RKO (cell line): ENCODE results near the gene FRMD8.
A peak's percentile ranks its signal among the peaks of the same experiment; 100 is the strongest.

ENCODE experiments used
- DNase-seq: peaks from one replicate; pipeline ENCODE4 v3.0.0-alpha.2; 2016; ENCODE audit warnings: low spot score

FRMD8 gene

DNA sequence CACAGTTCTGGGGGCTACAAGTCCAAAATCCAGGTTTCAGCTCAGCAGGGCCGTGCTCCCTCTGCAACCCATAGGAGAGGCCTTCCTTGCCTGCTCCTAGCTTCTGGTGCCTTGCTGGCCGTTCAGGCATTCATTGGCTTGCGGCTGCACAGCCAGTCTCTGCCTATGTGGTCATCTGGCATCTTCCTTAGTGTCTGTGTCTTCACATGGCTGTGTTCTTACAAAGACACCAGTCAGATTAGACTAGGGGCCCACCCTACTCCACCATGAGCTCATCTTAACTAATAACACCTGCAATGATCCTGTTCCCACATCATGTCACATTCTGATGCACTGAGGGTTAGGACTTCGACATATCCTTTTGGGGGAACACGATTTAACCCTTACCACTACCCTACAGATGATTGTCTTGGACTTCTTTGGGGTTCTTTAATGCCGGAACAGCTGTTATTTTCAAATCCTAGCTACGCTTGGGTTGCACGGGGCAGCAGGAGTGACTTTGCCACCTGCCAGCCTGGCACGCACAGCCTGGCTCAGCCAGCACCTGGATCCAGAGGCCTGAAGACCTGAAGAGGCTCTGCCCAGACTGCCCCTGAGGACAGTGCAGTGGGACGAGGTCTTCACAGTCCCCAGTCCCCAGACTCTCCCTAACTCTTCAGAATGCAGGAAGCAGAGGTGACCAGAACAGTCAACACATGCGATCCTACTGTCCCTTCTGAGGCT lies 28.5 kb downstream of the FRMD8 start:
- no peak for DNase-seq

DNA sequence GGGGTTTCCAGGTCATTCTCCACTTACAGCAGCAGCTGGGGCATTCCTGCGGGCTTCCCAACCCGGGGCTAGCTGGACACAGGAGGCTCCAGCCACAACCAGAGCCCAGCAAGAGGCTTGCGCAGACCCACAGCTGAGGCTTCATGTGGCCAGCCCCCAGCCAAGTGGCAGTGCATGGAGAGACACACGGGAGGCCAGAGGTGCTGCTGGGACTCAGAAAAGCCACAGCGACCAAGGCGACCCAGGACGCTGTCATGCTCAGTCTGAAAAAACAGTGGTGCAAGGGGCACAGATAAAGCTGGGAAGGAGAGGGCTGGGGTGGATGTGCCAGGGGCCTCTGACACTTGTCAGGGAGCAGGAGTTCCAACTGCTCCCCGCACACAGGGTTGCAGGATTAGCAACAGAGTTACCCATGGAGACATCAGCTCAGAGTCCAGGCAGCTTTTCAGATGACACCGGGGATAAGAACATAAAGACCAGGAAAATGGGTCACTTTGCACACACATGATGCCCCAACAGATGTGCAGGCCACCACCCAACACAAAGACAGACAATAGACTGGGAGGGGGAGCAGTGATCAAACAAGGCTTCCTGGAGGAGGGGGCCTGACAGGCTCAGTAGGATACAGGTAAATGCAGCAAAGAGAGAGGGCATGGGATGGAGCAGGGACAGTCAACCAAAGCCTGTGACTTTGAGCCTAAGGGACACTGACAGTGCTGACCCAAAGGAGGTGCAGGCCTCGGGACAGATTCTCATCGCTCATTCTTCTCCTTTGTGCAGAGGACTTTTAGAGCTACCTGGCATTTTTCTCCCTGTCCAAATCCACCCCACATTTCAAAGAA lies 29.3 kb downstream of the FRMD8 start:
- no peak for DNase-seq

DNA sequence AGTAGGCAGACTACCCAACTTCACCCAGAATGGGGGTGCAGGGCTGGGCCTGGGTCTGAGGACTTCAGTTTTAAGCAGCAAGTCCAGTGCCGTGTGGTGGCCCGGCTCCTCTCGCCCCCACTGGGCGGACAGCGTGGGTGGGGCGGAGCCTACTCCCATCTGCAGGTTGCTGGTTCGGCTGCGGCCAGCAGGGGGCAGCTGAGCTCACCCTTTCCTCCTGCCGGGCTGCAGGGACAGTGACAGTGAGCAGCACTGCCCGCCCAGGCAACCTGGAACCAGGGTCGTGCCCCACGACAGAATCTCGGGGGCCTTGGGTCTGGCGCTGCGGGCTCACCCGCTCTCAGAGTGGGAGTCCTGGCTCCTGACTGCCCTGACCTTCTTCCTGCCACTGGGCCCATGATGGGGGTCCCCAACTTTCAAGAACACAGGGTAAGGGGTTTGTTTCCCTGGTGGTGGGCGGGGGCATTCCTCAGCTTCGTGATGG lies 29.9 kb downstream of the FRMD8 start:
- DNase-seq = peak; percentile 82

DNA sequence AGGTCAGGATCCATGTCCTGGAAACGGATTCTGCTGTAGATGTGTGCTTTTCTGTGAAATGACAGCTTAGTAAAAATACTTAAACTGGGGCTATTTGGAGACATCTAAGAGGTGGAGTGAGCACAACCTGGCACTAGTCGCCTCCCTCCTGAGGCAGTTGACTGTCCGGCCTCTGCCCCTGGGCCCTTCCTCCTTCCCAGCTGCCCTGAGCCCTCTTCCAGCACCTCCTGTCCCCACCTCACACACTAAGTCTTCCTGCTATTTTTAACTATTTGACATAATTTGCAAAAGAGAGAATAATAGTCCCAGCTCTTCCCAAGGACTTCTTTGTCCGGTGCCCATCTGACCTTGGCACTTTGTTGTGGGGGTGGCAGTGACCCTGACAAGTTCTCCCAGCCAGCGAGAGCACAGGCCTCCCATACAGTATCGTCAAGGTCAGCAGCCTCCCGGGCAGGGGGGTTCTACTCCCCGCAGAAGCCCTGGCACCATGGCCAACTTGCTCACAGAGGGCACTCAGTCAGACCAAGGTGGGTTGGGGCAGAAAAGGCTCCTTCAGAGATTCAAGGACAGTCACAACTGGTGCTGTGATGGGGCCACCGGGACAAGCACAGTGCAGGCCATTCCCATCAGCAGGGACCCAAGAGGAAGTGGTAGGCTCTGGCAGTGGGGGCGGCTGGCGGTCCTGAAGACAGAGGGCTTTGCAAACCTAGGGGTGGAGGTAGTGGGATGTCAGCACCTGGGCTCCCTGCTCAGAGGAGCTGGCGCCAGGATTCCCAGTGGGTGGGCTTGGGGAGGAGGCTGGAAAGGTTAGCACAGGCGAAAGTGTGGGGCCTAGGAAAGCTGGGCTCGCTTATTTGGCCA lies 30.6 kb downstream of the FRMD8 start:
- no peak for DNase-seq

DNA sequence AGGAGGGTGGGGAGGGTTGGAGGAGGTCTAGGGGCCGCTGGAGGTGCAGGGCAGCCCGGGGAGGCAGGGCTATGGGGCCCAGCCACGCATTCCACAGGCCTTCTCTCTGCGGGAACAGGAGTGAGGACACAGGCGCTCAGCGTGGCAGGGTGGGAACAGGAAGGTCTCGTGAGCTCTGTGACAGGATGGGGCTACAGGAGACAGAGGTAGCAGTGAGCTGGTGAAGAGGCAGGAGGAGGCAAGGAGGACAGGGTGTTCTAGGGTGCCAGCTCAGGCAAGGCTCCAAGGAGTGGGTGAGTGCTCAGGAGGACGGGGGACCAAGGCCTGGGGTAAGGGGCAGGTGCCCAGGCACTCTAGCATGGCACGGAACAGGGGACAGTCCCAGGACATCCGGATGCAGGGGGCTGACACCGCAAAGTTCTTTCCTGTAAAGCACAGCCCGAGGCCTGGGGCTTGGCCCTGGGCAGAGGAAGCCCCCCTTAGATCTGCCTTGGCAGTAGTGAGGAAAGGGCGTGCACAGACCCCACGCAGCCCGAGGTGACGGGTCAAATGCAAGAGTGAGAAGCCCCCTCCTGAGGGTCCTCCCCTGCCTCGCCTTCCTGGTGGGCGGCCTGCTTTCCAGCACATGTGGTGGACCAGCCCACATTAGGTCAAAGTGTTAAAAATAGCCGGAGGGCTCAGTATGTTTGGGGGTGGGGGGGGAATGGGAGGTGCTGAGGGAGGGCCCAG lies 31.4 kb downstream of the FRMD8 start:
- no peak for DNase-seq

DNA sequence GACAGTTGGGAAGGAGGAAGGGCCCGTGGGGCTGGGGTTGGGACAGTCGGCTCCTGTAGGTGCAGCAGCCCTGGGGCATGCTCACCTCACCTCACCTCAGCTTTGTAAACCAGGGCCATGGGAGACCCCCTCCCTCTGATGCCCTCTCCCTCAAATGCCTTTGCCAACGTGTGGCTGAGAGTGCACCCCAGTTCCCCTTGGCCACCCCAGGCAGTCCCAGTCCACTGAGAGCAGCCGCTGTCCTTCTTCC lies 31.9 kb downstream of the FRMD8 start:
- no peak for DNase-seq

DNA sequence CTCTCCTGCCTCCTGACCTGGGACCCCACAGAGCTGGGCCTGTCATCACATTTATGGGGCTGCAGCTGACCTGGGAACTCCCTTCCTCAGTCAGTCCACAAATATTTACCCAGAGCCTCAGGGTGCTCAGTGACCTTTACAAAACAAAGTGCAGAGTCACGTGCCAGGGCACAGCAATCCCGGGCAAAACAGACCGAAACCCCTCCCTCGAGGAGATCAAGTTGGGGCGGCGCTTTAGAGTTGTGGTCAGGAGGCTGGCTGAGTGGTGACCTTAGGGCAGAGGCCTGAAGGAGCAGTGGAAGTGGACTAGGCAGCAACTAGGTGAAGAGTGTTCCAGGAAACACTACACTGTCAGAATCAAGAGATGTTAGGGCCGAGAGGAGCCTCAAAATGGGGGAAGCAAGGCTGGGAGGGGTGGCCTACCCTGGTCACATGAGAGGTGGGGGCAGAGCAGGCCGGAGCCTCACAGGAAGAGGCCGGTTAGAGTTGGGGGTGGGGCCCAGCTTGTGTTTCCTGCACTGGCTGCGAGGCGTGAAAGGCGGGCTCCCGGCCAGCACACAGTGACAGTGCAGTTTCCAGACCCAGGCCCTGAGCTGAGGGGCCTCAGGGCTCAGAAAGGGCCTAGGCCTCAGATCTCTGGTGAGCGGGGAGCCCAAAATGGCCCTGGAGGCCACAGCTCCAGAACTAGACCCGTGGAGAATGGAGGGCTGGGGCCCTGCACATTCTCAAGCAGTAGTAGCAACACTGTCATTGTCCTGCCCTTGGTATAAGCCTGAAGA lies 32.4 kb downstream of the FRMD8 start:
- peak; percentile 96 for DNase-seq

DNA sequence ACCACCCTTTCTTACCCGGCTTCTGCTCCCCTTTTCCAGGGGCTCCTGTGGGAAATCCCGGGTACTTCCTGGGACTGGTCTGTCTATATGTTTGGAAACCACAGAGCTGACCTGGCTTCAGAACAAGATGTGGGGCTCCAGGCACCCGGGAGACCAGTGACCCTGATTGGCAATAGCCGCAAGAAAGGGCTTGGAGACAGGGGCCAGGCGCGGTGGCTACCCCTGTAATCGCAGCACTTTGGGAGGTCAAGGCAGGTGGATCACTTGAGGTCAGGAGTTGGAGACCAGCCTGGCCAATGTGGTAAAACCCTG lies 33.0 kb downstream of the FRMD8 start:
- no peak for DNase-seq

DNA sequence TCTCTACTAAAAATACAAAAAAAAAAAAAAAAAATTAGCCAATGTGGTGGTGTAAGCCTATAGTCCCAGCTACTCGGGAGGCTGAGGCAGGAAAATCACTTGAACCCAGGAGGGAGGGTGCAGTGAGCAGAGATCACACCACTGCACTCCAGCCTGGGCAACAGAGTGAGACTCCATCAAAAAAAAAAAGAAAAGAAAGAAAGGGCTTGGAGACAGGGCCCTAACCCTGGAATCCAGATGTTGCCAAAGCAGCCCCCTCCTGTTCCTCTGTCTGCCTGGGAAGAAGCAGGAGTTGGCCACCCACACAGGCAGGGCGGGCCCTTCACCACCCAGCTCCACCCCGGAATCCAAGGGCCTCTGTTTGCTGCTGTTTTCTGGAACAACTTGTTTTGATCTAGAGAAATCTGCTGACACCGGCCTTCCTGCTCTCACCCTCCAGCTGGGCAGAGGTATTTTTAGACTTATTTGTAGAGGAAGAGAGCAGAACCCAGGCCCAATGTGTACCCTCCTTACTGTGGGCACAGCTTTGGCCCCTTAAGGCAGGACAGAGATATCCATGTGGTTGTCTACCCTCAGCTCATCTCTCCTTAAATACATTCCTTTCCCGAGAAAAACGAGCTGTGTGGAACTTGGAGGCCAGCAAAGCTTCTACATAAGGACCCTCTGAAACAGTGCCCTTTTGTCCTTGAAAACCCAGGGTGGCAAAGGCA lies 33.5 kb downstream of the FRMD8 start:
- peak; percentile 94 for DNase-seq

DNA sequence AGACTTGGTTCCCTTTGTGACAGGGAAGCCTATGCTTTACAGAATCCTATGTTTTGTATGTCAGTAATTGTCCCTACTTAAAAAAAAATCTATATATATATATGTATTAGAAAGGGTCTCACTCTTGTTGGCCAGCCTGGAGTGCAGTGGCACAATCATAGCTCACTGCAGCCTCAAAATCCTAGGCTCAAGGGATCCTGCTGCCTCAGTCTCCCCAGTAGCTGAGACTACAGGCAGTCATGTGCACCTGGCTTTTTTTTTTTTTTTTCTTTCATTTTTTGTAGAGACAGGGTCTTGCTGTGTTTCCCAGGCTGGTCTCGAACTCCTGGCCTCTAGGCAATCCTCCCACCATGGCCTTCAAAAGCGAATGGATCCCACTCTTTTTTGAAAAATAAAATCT lies 34.1 kb downstream of the FRMD8 start:
- DNase-seq = no peak

DNA sequence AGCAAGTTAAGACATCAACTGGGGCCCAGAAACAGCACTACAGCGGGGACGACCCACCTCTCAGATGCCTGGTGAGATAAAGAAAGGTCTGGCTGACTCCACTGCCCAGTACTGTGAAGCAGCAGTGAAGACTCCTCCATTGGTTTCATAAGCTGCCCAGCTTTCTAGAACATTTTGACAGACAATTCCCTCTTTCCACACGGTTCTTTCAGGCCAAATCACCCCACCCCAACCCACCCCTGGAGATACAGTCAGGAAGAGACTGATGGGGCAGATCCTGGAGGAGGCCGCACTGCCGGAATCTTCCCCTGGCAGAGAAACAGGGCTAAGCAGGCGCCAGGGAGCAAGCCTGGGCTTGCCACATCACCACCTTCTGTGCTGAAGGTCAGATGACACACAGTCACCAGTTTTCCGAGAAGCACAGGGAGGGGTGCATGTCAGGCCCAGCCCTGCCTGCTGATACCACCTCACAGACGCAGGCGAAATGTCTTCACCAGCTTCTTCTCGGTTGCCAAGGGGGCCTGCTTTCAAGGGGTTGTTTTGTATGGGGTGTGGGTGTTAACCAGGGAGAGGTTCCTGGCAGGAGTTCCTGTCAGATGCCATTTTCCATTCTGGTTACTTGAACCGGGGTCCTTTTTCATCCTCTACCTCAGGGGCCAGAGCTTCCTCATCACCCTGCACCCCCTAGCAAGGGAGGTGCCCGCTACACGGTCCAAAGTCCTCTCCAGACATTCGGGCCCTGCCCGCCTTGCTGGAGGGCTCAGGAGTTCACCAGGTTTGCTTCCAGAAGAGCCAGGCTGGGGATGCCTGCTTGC lies 34.7 kb downstream of the FRMD8 start:
- DNase-seq = peak; percentile 98

DNA sequence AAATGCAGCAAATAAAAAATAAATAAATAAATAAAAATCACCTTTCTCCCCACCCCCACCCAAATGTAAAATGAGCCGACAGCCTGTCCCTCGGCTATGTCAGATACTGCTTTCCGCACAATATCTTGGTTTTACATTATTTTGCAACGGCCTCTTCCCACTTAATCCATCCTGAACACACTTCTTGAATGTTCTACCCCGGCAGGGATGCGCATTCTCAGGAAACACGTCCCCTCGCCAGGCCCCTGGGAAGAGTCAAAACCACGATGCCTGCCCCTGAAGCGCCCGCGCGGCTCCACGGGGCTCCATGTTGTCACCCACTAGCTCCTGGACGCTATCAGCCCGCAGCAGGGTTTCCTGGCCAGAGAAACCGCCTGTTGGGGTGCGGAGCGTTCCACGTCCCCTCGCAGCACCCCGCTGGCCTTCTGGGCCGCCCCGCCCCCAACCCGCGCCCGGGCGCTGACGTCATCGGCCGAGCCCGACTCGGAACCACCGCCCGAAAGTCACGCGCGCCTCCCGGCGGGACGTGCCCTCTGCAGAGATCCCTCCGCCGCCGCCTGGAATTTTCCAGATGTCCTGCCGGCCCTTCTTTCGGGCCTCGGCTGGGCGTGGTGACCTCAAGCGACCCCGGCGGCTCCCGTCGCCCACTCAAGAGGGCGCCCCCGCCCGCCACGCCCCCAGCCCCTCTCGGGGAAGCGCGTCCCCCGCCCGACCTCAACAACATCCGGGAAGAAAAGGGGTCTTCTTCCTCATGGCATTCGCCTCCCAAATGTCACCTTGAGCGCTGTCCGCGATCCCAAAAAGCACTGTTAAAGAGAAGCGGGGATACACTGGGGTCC lies 35.6 kb downstream of the FRMD8 start:
- DNase-seq = peak; percentile 97

DNA sequence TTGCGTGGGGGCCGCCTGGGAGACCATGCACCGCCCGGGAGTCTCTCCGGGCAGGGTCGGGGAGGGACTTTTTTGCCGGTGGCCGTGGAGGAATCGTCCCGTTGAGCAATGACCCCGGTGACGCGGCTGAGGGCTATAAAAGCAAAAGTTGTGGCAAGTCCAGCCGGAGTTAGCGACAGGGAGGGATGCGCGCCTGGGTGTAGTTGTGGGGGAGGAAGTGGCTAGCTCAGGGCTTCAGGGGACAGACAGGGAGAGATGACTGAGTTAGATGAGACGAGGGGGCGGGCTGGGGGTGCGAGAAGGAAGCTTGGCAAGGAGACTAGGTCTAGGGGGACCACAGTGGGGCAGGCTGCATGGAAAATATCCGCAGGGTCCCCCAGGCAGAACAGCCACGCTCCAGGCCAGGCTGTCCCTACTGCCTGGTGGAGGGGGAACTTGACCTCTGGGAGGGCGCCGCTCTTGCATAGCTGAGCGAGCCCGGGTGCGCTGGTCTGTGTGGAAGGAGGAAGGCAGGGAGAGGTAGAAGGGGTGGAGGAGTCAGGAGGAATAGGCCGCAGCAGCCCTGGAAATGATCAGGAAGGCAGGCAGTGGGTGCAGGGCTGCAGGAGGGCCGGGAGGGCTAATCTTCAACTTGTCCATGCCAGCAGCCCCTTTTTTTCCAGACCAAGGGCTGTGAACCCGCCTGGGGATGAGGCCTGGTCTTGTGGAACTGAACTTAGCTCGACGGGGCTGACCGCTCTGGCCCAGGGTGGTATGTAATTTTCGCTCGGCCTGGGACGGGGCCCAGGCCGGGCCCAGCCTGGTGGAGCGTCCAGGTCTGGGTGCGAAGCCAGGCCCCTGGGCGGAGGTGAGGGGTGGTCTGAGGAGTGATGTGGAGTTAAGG lies 36.4 kb downstream of the FRMD8 start, which contains the start of gene NEAT1:
Gene NEAT1, plus strand, starts transcription at position 166 of the 883 bp plus-strand sequence.
- DNase-seq = peak; percentile 92

DNA sequence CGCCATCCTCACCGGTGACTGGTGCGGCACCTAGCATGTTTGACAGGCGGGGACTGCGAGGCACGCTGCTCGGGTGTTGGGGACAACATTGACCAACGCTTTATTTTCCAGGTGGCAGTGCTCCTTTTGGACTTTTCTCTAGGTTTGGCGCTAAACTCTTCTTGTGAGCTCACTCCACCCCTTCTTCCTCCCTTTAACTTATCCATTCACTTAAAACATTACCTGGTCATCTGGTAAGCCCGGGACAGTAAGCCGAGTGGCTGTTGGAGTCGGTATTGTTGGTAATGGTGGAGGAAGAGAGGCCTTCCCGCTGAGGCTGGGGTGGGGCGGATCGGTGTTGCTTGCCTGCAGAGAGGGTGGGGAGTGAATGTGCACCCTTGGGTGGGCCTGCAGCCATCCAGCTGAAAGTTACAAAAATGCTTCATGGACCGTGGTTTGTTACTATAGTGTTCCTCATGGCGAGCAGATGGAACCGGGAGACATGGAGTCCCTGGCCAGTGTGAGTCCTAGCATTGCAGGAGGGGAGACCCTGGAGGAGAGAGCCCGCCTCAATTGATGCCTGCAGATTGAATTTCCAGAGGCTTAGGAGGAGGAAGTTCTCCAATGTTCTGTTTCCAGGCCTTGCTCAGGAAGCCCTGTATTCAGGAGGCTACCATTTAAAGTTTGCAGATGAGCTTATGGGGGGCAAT lies 37.2 kb downstream of the FRMD8 start:
- DNase-seq = peak; percentile 31

DNA sequence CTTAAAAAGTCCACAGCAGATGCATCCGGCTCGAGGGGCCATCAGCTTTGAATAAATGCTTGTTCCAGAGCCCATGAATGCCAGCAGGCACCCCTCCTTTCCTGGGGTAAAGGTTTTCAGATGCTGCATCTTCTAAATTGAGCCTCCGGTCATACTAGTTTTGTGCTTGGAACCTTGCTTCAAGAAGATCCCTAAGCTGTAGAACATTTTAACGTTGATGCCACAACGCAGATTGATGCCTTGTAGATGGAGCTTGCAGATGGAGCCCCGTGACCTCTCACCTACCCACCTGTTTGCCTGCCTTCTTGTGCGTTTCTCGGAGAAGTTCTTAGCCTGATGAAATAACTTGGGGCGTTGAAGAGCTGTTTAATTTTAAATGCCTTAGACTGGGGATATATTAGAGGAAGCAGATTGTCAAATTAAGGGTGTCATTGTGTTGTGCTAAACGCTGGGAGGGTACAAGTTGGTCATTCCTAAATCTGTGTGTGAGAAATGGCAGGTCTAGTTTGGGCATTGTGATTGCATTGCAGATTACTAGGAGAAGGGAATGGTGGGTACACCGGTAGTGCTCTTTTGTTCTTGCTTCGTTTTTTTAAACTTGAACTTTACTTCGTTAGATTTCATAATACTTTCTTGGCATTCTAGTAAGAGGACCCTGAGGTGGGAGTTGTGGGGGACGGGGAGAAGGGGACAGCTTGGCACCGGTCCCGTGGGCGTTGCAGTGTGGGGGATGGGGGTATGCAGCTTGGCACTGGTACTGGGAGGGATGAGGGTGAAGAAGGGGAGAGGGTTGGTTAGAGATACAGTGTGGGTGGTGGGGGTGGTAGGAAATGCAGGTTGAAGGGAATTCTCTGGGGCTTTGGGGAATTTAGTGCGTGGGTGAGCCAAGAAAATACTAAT lies 38.0 kb downstream of the FRMD8 start:
- DNase-seq = peak; percentile 55
